ENCODE results near the gene CYP4A11. TPM values are rescaled to one million over a fixed set of nuclear protein-coding genes. Genes with fewer than 3 reads are reported as not detected.

CYP4A11 gene
- total RNA-seq, 4 donors from 2014 or later, result 0.66 to 1.2 TPM; not detected in 2

GRCh38 chr1:46948629-46949416 is 7.5 kb upstream of the CYP4A11 start:
- no peak for TF ChIP-seq CTCF (IDR thresholded peaks at IDR 0.05; ENCODE audit: low read depth)

- no peak for TF ChIP-seq CTCF (IDR thresholded peaks at IDR 0.05; ENCODE audit: low read depth)
Measured at GRCh38 chr1:46942086-46942485, 810 bp upstream of the CYP4A11 start.

- no peak for TF ChIP-seq CTCF (IDR thresholded peaks at IDR 0.05; ENCODE audit: low read depth)
Measured at GRCh38 chr1:46940307-46940706, 969 bp downstream of the CYP4A11 start.

GRCh38 chr1:46937270-46937669 is 4.0 kb downstream of the CYP4A11 start:
- no peak for TF ChIP-seq CTCF (IDR thresholded peaks at IDR 0.05; ENCODE audit: low read depth)

- no peak for TF ChIP-seq CTCF (IDR thresholded peaks at IDR 0.05; ENCODE audit: low read depth)
Measured at GRCh38 chr1:46936788-46937187, 4.5 kb downstream of the CYP4A11 start.

- TF ChIP-seq CTCF (IDR thresholded peaks at IDR 0.05; ENCODE audit: low read depth), result no peak
Measured at GRCh38 chr1:46931151-46931550, 10.1 kb downstream of the CYP4A11 start.

- no peak for TF ChIP-seq CTCF (IDR thresholded peaks at IDR 0.05; ENCODE audit: low read depth)
Measured at GRCh38 chr1:46927249-46927835, 13.9 kb downstream of the CYP4A11 start.
